T-helper 1 cell treated with Interleukin-12 subunit alpha and Interleukin-12 subunit beta and Interleukin-4 antibody, amounts not matched to agents 30 μg/mL and 1 μg/mL, for 36 hours (primary cell): ENCODE measurements around the gene ETV5.
"Not testable (repeated sequence)": the region's sequence is repeated elsewhere in the genome, so short reads cannot be mapped to it uniquely, and the experiment has no call there.

Source experiments
- H3K27ac Mint-ChIP-seq: one replicate; pipeline ENCODE4 v1.8.0; 2021; ENCODE audit warnings: mild to moderate bottlenecking, mixed read lengths
- H3K27me3 Mint-ChIP-seq: one replicate; pipeline ENCODE4 v1.8.0; 2021; ENCODE audit warnings: low read depth, mixed read lengths
- H3K36me3 Mint-ChIP-seq: one replicate; pipeline ENCODE4 v1.8.0; 2021; ENCODE audit warnings: low read depth, mixed read lengths
- H3K4me1 Mint-ChIP-seq: one replicate; pipeline ENCODE4 v1.8.0; 2021; ENCODE audit warnings: low read depth, mixed read lengths
- H3K4me3 Mint-ChIP-seq: one replicate; pipeline ENCODE4 v1.8.0; 2021; ENCODE audit warnings: mild to moderate bottlenecking, moderate library complexity, mixed read lengths
- H3K9me3 Mint-ChIP-seq: one replicate; pipeline ENCODE4 v1.8.0; 2021; ENCODE audit warnings: mixed read lengths

The ETV5 gene

DNA sequence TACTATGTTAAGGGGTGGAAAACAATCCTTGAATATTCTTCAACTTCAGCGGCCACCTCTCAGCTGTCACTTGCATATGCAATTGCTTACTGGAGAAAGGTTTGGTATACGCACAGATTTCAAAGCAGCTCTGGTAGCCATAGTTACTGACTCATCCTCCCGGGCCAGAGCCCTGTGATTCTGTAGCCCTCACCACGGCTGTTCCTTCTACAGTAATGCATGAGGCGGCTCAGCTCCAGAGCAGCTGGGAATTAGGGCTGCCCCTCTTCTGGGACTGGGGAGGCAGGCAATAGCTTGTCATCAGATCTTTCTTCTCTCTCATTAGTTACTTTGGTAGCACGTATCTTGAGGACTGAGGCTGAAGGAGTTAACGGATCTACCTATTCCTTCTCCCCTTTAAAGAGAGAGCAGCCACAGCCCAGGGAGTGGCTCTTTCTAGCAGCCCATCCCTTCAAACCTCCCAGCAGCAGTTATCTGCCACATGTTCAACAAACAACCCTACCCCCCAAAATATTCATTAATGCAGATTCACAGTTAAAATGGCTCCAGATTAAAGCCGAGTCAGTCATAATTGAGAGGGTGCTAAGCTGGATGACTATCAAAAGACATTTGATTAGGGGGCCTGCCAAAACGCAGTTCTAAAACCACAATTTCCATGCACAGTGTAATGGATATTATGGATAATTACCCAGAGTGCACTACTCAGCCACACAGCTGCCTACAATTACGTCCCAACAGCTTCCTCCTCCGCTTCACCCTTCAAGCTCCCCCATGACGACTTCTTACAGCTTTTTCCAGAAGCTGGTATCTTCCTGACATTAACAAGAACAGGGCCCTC is 54.7 kb downstream of the ETV5 start:
- no peak overlapping the region for H3K27ac Mint-ChIP-seq
- H3K4me1 Mint-ChIP-seq = no peaks in the 10 kb centered on the region
- H3K27me3 Mint-ChIP-seq = peaks cover 40% of the 10 kb centered on the region
- H3K36me3 Mint-ChIP-seq = no peaks in the 10 kb centered on the region
- no peak overlapping the region for H3K4me3 Mint-ChIP-seq
- no peaks in the 10 kb centered on the region for H3K9me3 Mint-ChIP-seq

DNA sequence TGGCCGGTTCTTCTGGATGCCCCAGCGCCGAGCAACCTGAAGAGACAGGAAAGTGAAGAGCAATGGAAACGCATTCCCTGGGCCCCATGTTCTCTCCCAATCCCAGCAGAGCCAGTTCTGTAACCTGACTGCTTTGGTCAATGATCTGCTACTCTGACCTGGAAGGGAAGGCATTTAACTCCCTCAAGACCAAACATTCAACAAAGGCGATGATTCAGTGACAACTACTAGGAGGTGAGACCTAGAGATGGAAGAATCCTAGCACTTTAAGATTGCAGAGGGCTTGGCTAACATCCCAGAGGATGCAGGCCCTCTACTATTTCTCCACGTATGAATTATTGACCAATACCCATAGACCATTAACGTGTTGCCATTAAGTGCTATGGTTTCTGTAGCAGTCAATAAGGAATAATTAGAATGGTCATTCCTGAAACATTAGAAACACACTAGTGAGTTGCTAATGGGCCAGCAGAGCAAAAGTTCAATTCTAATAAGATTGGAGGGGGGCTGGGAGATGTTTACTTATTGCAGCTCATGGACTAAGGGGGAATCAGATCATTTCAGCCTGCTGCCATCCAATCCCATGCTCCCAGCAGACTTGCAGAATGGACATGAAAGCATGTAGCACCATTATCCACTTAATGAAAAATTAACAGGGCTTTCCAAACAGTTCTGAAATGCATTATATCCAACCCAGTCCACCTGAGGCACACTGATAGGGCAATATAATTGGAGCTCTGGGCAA is 56.6 kb downstream of the ETV5 start:
- H3K27ac Mint-ChIP-seq = no peak overlapping the region
- H3K4me3 Mint-ChIP-seq = no peak overlapping the region
- H3K36me3 Mint-ChIP-seq = no peaks in the 10 kb centered on the region
- peaks cover 28% of the 10 kb centered on the region for H3K27me3 Mint-ChIP-seq
- no peaks in the 10 kb centered on the region for H3K9me3 Mint-ChIP-seq
- no peaks in the 10 kb centered on the region for H3K4me1 Mint-ChIP-seq

DNA sequence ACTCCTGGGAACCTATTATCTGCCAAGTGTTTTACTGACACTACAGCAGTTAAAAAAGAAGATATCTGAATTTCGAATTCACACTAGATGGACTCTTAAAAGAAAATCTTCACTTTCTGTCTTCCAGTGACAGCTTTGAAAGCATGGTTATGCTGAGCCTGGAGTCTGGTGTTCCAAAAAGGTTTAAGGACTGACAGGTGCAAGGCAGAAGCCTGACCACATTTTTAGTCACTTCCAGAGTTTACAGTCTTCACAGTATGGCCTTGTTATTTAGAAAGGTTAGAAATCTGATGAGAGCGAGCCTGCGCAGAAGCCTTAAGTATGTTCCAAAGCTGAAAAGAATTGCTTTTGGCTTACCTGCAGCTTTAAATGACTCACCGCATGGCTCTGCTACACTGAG is 59.9 kb downstream of the ETV5 start:
- H3K27me3 Mint-ChIP-seq = peaks cover 24% of the 10 kb centered on the region
- no peaks in the 10 kb centered on the region for H3K9me3 Mint-ChIP-seq
- no peaks in the 10 kb centered on the region for H3K36me3 Mint-ChIP-seq
- H3K27ac Mint-ChIP-seq = no peak overlapping the region
- H3K4me3 Mint-ChIP-seq = no peak overlapping the region
- no peaks in the 10 kb centered on the region for H3K4me1 Mint-ChIP-seq

DNA sequence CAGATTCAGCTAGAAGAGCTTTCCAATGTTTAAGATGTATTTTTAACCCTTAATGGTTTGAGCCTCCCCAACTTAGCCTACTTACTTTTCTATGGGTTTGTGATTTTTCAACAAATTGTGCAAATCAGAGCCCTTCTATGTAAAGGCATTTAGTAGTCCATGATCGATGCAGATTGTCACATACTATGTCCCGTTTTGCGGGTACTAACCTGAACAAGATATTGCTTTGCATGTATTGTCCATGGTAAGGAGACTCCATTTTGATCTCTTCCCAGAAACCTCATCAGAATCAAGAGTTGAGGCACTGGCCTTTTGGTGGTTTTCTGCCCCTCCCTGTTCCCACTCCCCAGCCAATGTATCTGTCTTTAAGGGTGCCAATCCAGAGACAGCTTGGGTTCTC is 60.8 kb downstream of the ETV5 start:
- Mint-ChIP-seq H3K27ac (no peak overlapping the region), H3K4me3 (no peak overlapping the region), H3K36me3 (no peaks in the 10 kb centered on the region), H3K4me1 (no peaks in the 10 kb centered on the region), H3K9me3 (no peaks in the 10 kb centered on the region), H3K27me3 (peaks cover 33% of the 10 kb centered on the region)

DNA sequence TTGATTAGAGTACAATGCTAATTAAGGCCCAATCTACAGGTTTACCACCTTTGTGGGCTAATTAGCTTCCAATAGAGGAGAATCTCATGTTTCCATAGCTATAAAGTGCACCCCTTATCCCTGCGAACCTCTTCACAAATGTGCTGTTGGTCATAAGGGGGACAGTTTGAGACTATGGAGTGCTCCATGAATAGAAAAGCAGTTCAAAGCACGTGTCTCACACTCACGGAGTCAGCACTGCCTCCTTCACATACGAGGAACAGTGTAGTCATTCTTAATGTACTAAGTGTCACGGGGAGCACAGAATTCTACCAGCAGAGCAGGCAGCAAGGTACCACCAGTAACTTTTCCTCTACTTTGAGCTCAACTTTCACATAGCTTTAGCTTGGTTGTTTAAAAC is 62.1 kb downstream of the ETV5 start:
- H3K27ac Mint-ChIP-seq = no peak overlapping the region
- H3K4me3 Mint-ChIP-seq = no peak overlapping the region
- no peaks in the 10 kb centered on the region for H3K9me3 Mint-ChIP-seq
- no peaks in the 10 kb centered on the region for H3K4me1 Mint-ChIP-seq
- H3K36me3 Mint-ChIP-seq = no peaks in the 10 kb centered on the region
- peaks cover 35% of the 10 kb centered on the region for H3K27me3 Mint-ChIP-seq

DNA sequence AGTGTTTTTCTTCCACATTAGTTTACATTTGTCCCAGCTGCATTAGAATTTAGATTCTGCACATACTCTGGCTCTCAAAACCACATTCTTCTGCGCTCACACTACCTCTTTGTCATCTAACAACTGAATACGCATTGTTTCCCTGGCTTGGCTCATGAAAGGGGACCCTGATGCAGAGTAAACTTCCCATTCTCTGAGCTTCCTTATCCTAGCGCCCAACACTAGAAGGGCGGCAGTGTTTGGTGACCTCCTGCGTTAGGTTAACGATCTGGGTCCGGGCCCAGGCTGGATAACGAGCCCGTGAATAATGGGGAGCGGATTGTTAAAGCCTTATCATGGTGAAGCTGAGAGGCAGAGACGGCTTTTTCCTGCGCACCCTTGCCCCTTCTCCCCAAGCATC is 63.9 kb downstream of the ETV5 start:
- Mint-ChIP-seq H3K9me3 (no peaks in the 10 kb centered on the region), H3K4me1 (no peaks in the 10 kb centered on the region), H3K4me3 (no peak overlapping the region)

DNA sequence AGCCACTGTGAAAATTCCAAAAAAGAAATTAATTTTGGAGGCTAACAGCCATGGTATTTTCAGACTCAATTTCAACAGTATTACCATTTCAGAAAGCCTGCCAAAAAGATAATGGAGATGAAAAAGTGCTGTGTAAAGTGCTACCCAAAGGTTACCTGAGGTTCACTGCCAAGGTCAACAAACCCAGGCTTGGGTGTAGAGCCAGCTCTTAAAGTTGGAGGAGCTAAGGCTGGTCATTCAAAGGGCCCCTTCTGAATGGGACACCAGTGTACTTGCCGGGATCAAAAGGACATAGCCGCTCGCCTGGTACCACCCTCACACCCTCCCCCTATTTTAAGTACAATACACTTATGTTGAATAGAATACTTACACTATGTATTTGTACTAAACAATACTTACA is 64.5 kb downstream of the ETV5 start:
- H3K4me3 Mint-ChIP-seq = no peak overlapping the region
- H3K4me1 Mint-ChIP-seq = no peaks in the 10 kb centered on the region
- no peaks in the 10 kb centered on the region for H3K9me3 Mint-ChIP-seq
- no peak overlapping the region for H3K27ac Mint-ChIP-seq
- H3K36me3 Mint-ChIP-seq = no peaks in the 10 kb centered on the region
- H3K27me3 Mint-ChIP-seq = peaks cover 48% of the 10 kb centered on the region

More for the DNA sequence above, 63.9 kb downstream of the ETV5 start:
- no peak overlapping the region for H3K27ac Mint-ChIP-seq
- H3K27me3 Mint-ChIP-seq = peaks cover 46% of the 10 kb centered on the region
- H3K36me3 Mint-ChIP-seq = no peaks in the 10 kb centered on the region

DNA sequence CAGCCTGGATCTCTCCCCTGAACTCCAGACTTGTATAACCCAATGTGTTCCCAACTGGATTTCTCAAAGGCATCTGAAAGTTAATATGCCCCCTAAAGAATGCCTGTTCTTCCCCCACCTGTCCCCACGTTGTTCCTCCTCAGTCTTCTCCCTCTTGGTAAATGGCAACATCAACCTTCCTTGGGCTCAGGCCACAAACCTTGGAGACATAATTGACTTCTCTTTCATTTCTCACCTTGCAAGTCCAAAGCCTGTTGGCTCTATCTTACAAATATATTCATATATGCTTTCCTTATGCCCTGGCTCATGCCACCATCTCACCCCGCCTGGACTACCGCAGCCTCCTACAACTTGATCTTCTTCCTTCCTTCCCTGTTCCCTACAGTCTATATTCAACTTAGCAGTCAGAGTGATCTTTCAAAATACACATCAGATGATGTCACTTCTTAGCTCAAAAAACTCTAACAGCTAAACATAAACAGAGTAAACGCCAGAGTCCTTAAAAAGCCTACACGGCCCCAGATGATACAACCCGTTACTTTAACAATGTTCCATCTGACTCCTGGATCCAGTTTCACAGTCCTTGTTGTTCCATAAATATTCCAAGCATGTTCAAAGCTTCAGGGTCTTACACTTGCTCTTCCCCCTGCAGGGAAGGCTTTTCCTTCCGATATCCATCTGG is 66.2 kb downstream of the ETV5 start:
- no peaks in the 10 kb centered on the region for H3K36me3 Mint-ChIP-seq
- H3K4me3 Mint-ChIP-seq = no peak overlapping the region
- H3K27ac Mint-ChIP-seq = no peak overlapping the region
- peaks cover 48% of the 10 kb centered on the region for H3K27me3 Mint-ChIP-seq
- peaks cover 6% of the 10 kb centered on the region for H3K9me3 Mint-ChIP-seq
- H3K4me1 Mint-ChIP-seq = no peaks in the 10 kb centered on the region

DNA sequence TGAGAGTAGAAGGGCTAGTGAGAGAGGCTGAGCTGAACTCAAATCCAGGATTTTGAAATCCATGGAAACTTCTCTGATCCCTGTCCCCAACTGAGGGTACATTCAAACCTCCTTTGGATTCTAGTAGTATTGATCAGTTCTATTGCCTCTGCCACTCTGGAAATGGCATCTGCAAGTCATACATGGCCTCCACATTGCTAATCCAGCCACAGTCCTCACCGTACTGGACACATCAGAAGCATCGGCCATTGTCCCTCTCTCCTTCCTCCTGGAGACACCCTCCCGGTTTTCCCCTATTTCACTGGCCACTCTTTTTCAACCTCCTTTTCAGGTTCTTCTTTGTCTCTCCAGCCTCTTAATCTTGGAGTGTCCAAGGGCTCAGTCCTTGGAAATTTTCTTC is 66.9 kb downstream of the ETV5 start:
- H3K4me1 Mint-ChIP-seq = no peaks in the 10 kb centered on the region
- H3K4me3 Mint-ChIP-seq = no peak overlapping the region
- peaks cover 48% of the 10 kb centered on the region for H3K27me3 Mint-ChIP-seq
- H3K27ac Mint-ChIP-seq = no peak overlapping the region
- H3K9me3 Mint-ChIP-seq = peaks cover 6% of the 10 kb centered on the region
- H3K36me3 Mint-ChIP-seq = no peaks in the 10 kb centered on the region

DNA sequence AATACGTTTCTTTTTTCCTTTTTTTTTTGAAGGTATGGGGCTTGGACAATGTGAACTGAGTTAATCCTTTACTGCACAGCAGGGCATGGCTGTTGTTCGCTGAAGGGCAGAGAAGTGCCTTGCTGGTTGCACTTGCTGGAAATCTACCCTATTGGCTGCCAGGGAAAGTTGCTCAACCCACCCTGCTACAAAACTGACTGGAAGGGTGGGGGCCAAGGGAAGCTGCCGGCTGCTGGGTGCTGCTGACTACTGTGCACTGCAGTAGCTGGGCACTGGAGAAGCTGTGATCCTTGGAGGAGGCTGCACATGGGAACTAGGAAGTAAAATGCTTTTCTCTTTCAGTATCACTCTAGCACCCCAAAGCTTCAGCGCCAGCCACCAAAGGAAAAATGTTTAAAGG is 70.5 kb downstream of the ETV5 start:
- Mint-ChIP-seq H3K27me3 (peaks cover 26% of the 10 kb centered on the region), H3K4me3 (no peak overlapping the region), H3K4me1 (no peaks in the 10 kb centered on the region), H3K9me3 (peaks cover 6% of the 10 kb centered on the region), H3K27ac (no peak overlapping the region), H3K36me3 (no peaks in the 10 kb centered on the region)

DNA sequence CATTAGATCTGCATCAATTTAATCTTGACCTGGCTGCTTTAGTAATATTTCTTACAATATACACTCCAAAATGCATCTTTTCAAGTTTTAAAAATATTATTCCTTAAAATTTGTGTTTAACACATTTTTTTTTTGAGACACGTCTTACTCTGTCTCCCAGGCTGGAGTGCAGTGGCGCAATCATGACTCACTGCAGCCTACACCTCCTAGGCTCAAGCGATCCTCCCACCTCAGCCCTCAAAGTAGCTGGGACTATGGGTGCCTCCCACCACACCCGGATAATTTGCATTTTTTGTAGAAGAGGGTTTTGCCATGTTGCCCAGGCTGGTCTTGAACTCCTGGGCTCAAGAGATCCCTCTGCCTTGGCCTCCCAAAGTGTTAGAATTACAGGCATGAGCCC is 73.6 kb downstream of the ETV5 start:
- no peaks in the 10 kb centered on the region for H3K4me1 Mint-ChIP-seq
- peaks cover 16% of the 10 kb centered on the region for H3K27me3 Mint-ChIP-seq
- no peak overlapping the region for H3K4me3 Mint-ChIP-seq
- peaks cover 6% of the 10 kb centered on the region for H3K9me3 Mint-ChIP-seq
- H3K36me3 Mint-ChIP-seq = no peaks in the 10 kb centered on the region
- no peak overlapping the region for H3K27ac Mint-ChIP-seq

DNA sequence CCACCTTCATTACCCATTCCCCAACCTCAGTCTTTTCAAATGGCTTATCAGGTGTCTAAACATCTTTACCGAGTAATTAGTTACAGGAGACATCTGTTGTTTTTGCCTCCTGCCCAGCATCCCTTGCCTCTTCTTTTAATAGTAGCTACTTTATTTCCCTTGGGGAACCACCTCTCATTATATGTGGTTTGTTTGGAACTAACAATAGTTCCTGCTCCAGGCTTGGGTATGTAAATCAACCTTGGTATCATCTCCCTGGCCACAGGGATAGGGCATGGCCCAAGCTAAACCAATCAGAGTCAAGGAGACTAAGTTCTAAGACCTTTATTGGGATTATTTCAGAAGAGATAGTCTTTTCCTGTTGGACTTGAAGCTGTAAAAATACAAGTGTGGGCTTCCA is 76.6 kb downstream of the ETV5 start:
- peaks cover 16% of the 10 kb centered on the region for H3K27me3 Mint-ChIP-seq
- H3K4me3 Mint-ChIP-seq = no peak overlapping the region
- H3K36me3 Mint-ChIP-seq = no peaks in the 10 kb centered on the region
- H3K27ac Mint-ChIP-seq = no peak overlapping the region
- no peaks in the 10 kb centered on the region for H3K9me3 Mint-ChIP-seq
- no peaks in the 10 kb centered on the region for H3K4me1 Mint-ChIP-seq

DNA sequence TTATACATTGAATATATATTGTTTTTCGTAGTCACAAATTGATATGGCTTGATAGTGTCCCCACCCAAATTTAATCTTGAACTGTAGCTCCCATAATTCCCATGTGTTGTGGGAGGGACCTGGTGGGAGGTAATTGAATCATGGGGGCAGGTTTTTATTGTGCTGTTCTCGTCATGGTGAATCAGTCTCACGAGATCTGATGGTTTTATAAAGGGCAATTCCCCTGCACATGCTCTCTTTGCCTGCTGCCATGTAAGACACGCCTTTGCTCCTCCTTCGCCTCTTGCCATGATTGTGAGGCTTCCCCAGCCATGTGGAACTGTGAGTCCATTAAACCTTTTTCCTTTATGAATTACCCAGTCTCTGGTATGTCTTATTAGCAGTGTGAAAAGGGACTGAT is 82.9 kb downstream of the ETV5 start:
- H3K27ac Mint-ChIP-seq, H3K4me1 Mint-ChIP-seq, H3K9me3 Mint-ChIP-seq, H3K4me3 Mint-ChIP-seq, H3K36me3 Mint-ChIP-seq: not testable (repeated sequence)
- peaks cover 37% of the 10 kb centered on the region for H3K27me3 Mint-ChIP-seq

DNA sequence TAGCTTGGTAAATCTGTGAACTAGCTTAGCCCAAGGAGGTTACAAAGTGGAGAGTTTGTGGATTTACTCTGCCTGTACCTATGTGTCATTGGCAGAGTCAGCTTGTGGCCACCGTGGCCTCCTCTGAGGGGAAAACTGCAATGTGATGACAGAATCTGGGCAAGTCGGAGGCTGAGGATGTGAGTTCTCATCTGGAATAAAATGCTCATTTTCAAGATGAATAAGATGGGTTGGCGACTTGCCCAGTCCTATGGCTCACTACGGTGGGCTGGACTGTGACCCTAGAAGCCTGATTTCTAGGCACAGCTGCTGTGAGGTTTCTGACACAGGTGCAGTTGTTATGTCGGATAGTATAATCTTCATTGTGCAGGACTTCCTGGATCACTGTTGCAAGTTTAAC is 83.7 kb downstream of the ETV5 start:
- H3K27ac Mint-ChIP-seq = no peak overlapping the region

DNA sequence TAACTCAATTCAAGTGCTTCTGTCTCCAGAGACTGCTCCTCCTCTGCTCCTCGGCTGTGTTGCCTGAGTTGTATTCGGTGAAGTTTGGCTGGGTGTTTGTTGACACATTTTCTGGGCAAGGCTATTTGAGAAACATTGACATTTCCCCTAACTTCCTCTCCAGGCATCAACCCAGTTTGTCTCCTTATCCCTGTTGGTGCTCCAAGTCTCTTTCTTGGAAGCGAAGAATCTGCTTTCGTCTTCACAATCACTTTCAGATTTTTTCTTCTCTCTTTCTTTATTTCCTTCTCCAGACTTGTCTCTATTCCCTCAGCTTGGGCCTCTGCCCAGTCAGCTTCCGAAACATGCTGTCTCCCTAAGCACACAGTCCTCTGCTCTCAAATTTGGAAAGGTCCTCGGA is 84.7 kb downstream of the ETV5 start:
- H3K27me3 Mint-ChIP-seq = peaks cover 33% of the 10 kb centered on the region
- H3K27ac Mint-ChIP-seq = no peak overlapping the region
- no peaks in the 10 kb centered on the region for H3K9me3 Mint-ChIP-seq
- no peaks in the 10 kb centered on the region for H3K4me1 Mint-ChIP-seq
- no peaks in the 10 kb centered on the region for H3K36me3 Mint-ChIP-seq
- no peak overlapping the region for H3K4me3 Mint-ChIP-seq

More for the DNA sequence above, 83.7 kb downstream of the ETV5 start:
- Mint-ChIP-seq H3K4me3 (no peak overlapping the region), H3K4me1 (no peaks in the 10 kb centered on the region), H3K27me3 (peaks cover 31% of the 10 kb centered on the region), H3K9me3 (no peaks in the 10 kb centered on the region), H3K36me3 (no peaks in the 10 kb centered on the region)
